ENCODE data around the gene KRT82. TPM values are rescaled to one million over a fixed set of nuclear protein-coding genes. Genes with fewer than 3 reads are reported as not detected.
"Not testable (repeated sequence)": the region's sequence is repeated elsewhere in the genome, so short reads cannot be mapped to it uniquely, and the experiment has no call there.

KRT82 gene
- total RNA-seq, 1 donor from 2014 or later, result not detected

DNA sequence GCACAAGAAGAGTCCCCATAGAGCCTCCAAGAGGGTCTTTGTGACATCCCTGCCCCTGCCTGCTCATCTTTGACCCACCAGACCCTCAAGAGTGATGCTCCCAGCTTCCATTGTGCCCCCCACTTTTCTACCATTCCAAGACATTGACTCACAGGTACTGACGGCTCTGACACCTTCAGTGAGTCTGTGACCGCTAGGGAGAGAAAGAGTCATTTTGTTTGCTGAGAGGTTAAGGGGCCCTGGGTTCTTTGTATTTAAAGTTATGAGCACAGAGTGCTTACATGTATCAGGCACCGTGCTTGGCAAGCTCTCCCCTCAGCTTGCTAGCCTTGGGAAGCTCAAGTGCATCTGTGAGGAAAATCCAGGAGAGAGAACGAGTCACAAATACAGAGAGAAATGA is 7.1 kb upstream of the KRT82 start:
- intact Hi-C loops (cut with micrococcal nuclease), result no loop called here

DNA sequence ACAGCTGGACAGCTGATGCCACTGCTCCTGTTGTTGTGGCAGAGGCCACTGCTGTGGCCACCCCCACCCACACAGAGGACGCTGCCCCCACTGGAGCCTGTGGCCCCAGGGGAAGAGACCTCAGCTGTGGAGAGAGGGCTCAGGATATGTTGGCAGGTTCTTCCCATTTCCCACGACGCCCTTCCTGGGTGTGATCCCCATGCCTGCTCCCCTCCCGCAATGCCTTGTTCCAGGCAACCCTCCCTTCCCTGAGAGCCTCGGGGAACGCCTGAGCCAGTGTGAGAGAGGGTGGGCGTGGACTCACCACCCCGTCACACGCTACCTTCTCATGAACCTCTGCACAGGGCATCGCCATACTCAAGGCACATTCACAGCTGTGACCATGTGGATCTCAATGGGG is 5.7 kb upstream of the KRT82 start:
- intact Hi-C loops (cut with micrococcal nuclease), result no loop called here

DNA sequence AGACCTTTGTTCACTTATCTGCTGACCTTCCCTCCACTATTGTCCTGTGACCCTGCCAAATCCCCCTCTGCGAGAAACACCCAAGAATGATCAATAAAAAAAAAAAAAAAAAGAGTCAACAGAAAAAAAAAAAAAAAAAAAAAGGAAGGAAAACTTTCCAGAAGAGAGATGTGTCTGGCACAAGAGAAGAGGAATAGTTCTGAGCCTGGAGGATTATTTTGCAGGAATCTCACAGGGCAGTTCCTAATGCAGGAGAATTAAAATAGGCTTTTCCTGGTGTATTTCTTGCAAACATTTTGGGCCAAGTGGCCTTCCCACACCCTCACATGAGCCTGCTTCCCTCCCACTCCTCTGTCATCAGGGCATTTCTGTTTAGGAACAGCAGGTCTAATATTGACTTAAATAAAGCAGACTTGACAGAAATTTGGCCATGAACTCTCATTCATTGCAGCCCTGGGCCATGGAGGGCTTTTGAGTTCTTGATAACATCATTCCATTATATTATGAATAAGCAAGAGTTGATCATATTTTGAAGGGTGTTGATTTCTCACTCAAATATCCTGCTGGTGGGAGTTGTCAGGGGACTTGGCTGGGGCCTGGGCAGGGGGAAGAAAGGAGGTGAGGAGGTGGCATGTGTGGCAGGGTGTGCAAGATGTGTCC is 4.6 kb upstream of the KRT82 start:
- intact Hi-C loops (cut with micrococcal nuclease), result not testable (repeated sequence)

DNA sequence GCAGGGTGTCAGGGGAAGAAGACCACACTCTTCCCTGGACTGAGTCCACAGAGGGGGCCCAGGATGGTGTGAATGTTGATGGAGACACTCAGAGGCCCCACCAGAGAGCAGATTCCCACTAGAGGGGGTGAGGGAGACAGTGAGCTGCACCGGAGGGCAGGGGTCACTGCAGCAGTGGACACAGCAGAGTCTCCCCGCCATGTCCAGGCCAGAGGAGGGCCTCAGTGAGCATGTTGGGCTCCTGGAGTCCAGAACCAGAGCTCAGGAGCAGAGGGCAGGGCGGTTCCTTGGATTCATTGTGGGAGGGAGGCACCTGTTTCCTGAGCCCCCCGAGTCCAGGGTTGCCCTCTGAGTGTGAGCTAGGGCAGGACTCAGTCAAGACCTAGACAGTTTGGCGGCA is 1.8 kb upstream of the KRT82 start:
- intact Hi-C loops (cut with micrococcal nuclease), result no loop called here

DNA sequence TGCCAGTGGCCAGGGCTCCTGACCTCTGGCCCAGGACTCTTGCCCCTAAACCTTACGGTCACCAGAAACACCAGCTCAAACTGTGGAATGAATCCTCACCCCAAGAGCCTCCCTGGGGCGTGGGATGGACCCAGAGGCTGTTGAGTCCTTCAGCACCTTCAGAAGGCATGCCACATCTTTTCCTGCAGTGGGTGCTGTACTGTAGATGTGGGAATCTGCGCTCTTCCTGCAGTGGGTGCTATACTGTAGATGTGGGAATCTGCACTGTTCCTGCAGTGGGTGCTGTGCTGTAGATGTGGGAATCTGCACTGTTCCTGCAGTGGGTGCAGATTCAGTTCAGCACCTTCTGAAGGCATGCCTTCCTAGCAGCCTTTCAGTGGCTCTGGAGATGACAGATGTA is 1.2 kb downstream of the KRT82 start:
- intact Hi-C loops (cut with micrococcal nuclease), result no loop called here

DNA sequence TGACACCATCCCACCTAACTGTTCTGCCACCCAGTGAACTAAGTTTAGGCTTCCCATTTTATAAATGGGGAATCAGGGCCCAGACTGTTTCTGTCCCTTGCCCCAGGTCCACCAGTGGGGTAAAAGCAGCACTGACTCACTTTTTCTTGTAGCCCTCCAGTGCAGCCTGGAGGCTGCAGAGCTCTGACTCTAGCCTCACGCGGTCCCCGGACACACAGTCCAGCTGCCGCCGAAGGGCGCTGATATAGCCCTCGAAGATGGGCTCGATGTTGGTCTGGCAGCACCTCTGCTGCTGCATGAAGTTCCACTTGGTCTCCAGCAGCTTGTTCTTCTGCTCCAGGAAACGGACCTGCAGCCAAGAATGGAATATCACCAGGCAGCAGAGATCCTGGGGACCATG is 2.6 kb downstream of the KRT82 start:
- intact Hi-C loops (cut with micrococcal nuclease), result no loop called here

DNA sequence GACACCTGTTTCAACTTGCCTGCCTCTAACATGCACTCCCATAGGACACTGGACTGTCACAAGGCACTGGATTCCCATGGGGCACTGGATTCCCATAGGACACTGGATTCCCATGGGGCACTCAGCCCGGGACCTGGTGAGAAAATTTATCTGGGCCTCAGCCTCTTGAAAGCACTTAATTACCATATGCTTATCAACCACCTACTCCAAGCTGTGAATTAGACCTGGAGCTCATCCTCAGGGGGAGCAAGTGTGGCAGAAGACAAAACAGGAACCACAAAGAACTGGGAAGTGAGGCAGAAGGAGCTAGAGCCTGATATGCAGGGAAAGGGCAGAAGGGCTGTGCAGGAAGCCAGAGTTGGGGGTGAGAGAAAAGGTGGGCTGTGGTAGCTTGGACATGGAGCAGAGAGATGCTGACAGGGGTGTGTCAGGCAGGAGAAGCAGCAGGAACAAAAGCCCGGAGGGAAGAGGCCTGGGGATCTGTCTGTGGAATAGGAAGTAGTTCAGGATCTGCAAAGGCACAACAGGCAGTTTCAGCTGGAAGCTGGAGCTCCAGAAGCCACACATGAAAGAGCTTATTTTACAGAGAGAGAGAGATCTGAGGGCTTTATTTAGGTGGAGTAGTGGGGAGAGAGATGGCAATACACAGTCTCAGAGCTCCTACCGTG is 3.1 kb downstream of the KRT82 start:
- intact Hi-C loops (cut with micrococcal nuclease), result no loop called here

DNA sequence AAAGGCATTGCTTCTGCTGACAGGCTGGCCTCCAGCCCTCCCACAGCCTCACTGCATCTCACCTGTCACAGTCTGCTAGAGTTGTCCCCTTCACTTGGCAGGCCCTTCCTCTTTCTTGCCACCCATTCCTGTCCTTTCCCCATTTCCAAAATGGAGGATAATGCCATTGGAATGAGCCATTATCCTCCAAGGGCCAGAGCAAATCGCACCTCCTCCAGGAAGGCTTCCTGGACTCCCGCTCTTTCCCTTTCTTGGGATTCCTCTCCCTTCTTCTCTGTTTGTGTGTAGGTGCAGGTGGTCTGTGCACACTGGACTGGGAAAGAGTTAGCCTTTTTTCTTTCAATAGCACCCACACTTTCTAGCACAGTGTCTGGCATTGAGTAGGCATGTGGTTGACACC is 3.8 kb downstream of the KRT82 start:
- intact Hi-C loops (cut with micrococcal nuclease), result no loop called here

DNA sequence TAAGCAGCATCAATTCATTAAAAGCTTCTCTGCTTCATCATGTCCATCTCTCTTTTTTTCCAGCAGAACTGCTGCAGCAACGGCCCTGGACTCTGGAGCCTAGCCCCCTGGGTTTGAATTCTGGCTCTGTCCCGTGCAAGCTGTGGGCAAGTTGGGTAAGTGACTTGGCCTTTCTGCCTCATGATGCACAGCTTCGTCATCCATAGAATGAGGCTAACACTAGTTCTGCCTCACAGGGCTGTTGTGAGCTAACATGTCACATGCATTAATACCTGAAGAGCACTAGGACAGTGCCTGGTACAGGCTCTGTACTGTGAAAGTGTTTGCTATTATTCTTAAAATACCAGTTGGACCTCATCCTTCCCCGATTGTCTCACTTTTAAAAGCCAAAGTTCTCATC is 4.2 kb downstream of the KRT82 start:
- intact Hi-C loops (cut with micrococcal nuclease), result no loop called here

DNA sequence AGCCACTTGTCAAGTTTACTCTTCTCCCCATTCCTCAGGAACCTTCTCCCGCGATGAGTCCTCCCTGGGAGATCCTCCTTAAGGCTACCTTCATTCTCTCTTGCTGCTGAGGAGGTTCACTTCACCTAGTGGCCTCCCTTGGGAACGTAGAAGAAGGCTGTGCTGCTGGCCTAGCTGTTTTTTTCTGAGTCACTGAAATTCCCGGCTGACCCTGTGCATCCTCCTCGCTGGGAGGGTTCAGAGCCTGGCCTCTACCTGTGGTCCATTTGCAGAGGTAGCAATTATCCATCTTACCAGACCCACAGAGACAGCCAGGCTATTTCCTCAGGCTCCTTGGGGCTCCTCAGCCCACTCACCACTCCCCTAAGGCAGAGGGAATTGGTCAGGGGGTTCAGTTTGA is 4.6 kb downstream of the KRT82 start:
- intact Hi-C loops (cut with micrococcal nuclease), result no loop called here

DNA sequence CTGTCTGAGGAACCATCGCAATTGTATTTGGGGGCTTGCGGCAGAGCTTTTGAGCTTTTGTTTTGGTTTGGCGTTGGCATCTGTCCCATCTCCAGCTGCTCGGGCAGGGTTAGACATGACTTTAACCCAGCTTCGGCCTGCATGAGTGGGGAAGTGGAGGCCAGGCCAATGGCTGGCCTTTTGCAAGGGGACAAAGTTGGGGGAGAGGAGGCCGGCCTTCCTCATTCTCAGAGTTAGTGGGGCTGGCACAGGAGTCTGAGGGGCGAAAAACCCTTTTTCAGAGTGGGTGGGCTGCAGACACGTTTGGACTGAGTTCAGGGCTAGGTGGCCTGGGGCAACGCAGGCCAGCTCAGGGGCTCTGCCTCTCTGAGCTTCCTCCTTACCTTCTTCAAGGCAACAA is 5.2 kb downstream of the KRT82 start:
- intact Hi-C loops (cut with micrococcal nuclease), result no loop called here

DNA sequence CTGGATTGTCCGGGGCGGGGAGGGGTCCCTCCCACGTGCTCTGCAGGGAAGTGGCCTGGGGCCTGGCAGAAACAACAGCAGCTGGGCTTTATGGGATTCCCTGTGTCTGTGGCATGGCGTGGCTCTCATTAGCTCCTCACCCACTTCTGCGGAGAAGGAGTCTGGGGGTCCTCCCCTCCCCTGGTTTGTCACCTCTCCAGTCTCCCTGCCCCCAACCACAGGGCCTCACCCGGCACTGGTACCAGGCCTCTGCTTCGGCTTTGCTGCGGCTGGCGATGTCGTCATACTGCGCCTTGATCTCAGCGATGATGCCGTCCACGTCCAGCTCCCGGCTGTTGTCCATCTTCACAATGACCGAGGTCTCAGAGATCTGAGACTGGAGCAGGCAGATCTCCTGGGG is 6.4 kb downstream of the KRT82 start:
- intact Hi-C loops (cut with micrococcal nuclease), result no loop called here

DNA sequence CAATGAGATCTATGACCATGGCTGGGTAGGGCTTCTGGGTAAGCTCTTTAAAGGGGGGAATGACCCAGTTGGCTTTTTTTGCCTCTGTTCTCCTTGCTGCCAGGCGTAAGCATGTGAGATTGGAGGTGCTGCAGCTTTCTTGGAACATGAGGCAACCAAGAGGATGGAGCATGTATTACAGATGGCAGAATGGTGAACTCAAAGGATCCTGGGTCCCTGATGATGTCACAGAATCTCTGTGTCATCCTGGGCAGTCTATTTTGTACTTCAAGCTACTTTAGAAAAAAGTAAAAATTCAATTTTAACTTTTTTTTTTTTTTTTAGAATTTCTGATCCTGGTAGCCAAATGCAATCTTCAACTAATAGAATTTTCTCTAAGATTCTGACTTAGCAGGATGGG is 8.0 kb downstream of the KRT82 start:
- intact Hi-C loops (cut with micrococcal nuclease), result no loop called here

DNA sequence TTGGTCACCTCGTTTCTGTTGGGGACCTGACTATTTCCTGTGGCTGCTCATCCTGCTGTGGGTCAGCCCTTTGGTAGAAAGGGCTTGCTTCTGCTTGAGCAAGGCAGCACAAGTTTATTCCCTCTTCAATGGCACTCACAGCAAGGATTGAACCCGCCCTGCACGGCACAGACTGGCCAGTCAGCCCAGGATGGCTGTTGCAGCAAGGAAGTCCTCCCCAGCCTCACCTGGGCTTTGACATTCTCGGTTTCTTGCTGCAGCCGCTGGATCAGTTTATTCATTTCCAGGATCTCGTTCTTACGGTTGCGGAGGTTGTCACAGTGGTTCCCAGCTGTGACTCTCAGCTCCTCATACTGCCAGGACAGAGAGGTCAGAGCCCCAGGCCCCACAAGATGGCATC is 9.5 kb downstream of the KRT82 start:
- intact Hi-C loops (cut with micrococcal nuclease), result no loop called here

DNA sequence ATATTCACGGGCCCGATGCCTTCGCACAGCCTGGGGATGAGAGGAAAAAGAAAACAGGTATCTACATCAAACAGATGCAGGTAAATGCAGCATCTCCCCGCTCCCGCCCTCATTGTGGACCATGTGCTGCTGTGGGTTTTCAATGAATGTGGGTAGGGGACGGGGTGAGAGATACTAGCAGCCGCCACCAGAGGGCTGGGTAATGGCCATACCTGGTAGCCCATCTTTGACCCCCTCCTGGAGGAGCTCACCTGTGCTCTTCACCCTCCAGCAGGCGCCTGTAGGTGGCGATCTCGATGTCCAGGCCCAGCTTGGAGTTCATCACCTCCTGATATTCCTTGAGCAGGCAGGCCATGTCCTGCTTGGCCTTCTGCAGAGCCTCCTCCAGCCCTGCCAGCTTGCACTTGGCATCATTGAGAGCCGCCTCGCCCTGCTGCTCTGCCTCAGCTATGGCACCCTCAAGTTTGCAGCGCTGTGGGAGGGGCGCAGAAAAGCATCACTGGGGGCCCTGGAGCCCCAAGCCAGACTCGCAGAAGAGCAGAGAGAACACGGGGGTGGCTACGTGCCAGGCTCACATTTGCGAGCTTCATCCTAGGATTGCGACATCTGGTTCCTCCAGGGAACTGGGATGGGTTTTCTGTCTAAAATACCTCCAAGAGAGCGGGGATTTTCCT is 10.2 kb downstream of the KRT82 start:
- intact Hi-C loops (cut with micrococcal nuclease), result no loop called here

DNA sequence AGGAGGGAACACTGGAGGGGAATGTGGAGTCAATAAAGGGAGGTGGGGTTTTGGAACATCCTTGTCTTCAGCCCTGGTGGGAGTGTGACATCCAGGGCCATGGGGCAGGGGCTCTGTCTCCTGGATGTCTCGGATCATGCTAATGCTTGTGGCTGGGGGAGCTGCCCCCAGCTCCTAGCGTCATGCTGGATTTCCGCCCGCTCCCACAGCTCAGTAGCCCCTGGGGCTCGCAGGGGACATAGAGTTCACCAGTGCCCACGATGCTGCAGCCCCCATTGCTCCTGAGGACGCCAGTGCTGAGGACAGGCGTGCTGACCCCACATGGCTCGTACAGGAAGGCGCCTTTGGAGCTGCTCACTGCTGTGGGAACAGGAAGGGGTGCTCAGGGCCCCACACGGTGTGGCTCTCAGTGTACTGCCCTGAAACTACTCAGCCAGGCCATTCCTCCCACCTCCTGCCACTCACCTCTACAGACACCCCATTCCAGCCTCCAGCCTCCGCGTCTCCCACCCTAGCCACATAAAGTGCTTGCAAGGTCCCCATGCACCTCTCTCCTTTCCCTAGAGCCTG is 11.2 kb downstream of the KRT82 start:
- intact Hi-C loops (cut with micrococcal nuclease), result no loop called here

DNA sequence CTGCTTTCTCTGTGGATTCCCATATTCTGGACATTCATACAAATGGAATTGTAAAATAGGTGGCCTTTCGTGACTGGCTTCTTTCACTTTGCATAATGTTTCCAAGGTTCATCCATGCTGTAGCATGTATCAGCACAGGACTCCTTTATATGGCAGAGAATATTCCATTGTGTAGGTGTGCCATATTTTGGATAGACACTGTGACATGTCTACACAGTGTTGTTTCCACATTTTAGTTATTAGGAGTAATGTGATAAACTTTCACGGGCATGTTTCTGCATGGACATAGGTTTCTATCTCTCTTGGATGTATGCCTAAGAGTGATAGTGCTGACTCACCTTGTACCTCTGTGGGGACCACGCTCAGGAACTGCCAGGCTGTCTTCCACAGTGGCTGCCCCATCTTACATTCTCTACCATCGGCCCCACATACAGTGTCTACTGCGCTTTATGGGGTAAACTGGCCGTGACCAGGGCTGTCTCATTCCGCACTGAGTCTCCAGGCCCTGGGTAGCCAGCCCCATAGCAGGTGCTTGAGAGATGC is 13.6 kb downstream of the KRT82 start:
- intact Hi-C loops (cut with micrococcal nuclease), result no loop called here

DNA sequence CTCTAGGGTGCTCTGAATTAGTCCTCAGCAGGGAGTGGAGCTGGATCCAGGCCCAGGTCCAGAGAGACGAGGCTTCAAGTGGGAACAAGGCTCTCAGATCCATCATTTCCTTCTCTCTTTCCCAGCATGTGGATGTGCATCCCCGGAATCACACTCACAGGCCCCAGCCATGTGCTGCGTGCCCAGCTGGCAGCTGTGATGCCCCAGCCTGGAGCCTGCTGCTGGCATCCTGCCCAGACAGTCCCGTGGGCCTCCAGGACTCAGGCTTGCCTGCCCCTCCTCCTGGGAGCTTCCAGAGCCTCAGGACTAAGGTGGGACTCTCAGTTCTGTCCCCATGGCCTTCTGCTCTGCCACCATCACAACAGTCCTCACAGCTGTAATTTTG is 14.5 kb downstream of the KRT82 start:
- intact Hi-C loops (cut with micrococcal nuclease), result no loop called here

DNA sequence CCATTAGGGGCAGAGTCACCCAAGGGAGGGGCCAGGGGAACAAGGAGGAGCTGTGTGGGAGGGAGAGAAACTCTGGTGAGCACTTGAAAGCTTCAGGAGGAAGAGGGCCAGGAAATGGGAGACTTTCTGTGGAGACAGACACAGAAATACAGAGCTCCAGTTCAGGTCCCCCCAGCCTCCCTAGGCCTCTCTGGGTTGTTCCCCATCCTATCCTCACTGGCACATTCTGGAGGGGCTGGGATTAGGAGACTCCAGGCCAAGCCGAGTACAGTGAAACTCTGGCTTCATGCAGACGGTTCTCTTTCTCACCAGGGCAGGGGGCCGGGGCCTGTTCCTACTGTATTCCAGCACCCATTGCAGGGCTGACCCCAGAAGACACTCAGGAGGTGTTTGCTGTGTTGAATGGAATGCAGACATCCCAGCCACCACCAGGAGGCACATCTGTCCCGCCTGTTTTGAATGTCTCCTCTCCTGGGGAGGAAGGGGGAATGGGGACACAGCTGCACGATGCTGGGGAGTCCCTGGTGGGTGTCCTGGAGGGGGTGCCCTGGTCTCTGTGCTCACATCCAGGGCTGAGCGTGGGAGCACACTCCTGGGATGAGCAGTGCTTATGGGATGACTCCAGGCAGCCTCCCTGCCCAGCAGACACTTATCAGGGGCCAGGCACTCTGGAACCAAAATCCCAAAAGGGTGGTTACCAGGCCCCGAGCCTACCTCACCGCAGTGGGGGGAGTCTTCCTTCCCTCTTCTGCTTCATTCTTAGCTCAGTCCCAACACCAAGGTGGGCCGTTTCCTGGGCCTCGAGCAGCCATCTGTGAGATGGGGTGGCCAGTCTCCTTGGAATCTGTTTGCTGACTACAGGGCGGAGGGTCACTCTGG is 15.2 kb downstream of the KRT82 start:
- intact Hi-C loops (cut with micrococcal nuclease), result no loop called here

DNA sequence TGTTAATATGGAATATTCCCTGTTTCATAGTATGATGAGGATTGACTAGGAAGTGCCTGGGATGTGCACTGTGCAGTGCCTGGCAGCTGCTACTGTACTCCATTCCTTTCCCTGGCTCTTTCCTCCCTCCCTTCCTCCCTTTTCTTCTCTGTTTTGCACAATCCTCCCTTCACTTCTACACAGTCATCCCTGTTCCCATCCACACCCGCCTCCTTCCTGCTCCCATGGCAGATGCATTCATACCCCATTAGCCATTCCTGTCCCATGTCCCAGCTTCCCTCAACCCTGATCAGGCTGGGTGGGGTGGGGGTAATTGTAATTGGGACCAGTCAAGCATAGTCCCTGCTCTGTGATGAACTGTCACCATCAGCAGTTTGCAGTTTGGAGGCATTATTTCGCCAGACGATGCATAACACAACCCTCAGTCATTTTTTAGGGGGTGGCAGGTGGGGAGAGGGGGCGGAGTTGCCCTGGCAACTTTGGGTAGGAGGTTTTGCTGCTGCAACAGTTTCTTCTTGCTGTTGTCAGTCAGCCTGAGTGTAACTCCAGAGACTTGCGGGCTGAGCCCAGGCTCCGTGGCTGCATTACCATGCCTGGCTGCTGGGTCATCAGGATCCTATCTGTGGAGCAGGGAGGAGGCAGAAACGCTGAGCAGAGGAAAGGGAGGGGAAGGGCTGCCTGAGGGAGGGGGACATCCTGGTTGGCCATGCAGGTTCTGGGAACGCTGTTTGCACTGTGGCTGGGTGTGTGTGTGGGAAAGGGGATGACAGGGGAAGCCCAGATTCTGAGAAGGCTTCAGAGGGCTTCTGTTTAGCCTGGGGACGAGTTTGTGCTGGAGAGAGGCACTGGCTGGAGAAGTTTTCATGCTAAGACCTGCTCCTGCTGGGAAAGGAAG is 16.6 kb downstream of the KRT82 start:
- intact Hi-C loops (cut with micrococcal nuclease), result no loop called here

Measured in T-helper 1 cell treated with Interleukin-12 subunit alpha and Interleukin-12 subunit beta and Interleukin-4 antibody, amounts not matched to agents 30 ng/mL and 1 ng/mL, for 36 hours (primary cell).